Measurements from ENCODE around the gene KCNJ1.

- TF ChIP-seq SMC3 (conservative IDR thresholded peaks at IDR 0.05; ENCODE audit: insufficient read depth, low read depth, low read length) (no peak), EZH2 (IDR thresholded peaks at IDR 0.05; ENCODE audit: borderline replicate concordance, low read depth, low read length) (no peak), TGIF2 (CRISPR knock-in tag; IDR thresholded peaks at IDR 0.05) (no peak), POLR2A (conservative IDR thresholded peaks at IDR 0.05) (no peak), RCOR1 (IDR thresholded peaks at IDR 0.05; ENCODE audit: borderline replicate concordance in 1 of 2, low read depth in 2 of 2, low read length in 2 of 2) (no peak), SRSF7 (optimal IDR thresholded peaks at IDR 0.05; ENCODE audit: low read depth, low read length) (no peak), ATF3 (IDR thresholded peaks at IDR 0.05) (no peak), ATF3 (CRISPR knock-in tag; conservative IDR thresholded peaks at IDR 0.05) (no peak), CTCF (IDR thresholded peaks at IDR 0.05 in 2 of 3, conservative IDR thresholded peaks at IDR 0.05 in 1 of 3; ENCODE audit: insufficient read depth in 2 of 3, low read depth in 1 of 3, low read length in 3 of 3) (no peak), KAT7 (CRISPR knock-in tag; IDR thresholded peaks at IDR 0.05; ENCODE audit: borderline replicate concordance) (no peak), IRF2 (CRISPR knock-in tag; IDR thresholded peaks at IDR 0.05) (no peak)
These were observed 25.5 kb downstream of the KCNJ1 start for GRCh38 chr11:128841461-128842072.
